AG04449 (cell line): ENCODE results near the gene ZG16B.
A peak's percentile ranks its signal among the peaks of the same experiment; 100 is the strongest.

ENCODE experiments used
- CTCF ChIA-PET: fragments of 350-600 bp; formaldehyde crosslinking; extraction: SDS; loops from one replicate; lab custom pipeline; 2021; ENCODE audit warnings: antibody characterized with exemption; lab: Yijun Ruan, JAX
- POLR2A ChIA-PET: fragments of 400-600, 350-600 bp; formaldehyde crosslinking; extraction: SDS; loops from one replicate; lab custom pipeline; 2020; ENCODE audit warnings: antibody characterized with exemption, inconsistent platforms; lab: Yijun Ruan, JAX
- DNase-seq: peaks from one replicate; pipeline ENCODE4 v3.0.0-alpha.2; 2010; ENCODE audit warnings: low read depth, low spot score
- H3K4me3 ChIP-seq: 2 replicates; pipeline ENCODE4 v1.5.1; 2011; ENCODE audit warnings: low read depth, mild to moderate bottlenecking, control low read depth, low read length
- TF ChIP-seq, protein P1 (sequence below): IDR thresholded peaks from one replicate; pipeline ENCODE4 v1.5.1; 2011; ENCODE audit warnings: mild to moderate bottlenecking, moderate library complexity, low read length, control low read depth, inconsistent platforms; ENCODE audit not compliant: insufficient read depth; ENCODE audit errors: missing control alignments

The ZG16B gene

GRCh38 chr16:2853531-2854073 lies 23.5 kb downstream of the ZG16B start:
- no peak overlapping the region for H3K4me3 ChIP-seq
- TF ChIP-seq, protein P1, sequence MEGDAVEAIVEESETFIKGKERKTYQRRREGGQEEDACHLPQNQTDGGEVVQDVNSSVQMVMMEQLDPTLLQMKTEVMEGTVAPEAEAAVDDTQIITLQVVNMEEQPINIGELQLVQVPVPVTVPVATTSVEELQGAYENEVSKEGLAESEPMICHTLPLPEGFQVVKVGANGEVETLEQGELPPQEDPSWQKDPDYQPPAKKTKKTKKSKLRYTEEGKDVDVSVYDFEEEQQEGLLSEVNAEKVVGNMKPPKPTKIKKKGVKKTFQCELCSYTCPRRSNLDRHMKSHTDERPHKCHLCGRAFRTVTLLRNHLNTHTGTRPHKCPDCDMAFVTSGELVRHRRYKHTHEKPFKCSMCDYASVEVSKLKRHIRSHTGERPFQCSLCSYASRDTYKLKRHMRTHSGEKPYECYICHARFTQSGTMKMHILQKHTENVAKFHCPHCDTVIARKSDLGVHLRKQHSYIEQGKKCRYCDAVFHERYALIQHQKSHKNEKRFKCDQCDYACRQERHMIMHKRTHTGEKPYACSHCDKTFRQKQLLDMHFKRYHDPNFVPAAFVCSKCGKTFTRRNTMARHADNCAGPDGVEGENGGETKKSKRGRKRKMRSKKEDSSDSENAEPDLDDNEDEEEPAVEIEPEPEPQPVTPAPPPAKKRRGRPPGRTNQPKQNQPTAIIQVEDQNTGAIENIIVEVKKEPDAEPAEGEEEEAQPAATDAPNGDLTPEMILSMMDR: no peak
- ChIA-PET POLR2A (no interaction called here), CTCF (interaction anchor here (1.0 to 2.6 kb wide), 5 partner anchors 10 to 76 kb away, joined by 3 to 31 read pairs (median 4); no protein-coding TSS in a partner anchor)
- no peak for DNase-seq

DNA sequence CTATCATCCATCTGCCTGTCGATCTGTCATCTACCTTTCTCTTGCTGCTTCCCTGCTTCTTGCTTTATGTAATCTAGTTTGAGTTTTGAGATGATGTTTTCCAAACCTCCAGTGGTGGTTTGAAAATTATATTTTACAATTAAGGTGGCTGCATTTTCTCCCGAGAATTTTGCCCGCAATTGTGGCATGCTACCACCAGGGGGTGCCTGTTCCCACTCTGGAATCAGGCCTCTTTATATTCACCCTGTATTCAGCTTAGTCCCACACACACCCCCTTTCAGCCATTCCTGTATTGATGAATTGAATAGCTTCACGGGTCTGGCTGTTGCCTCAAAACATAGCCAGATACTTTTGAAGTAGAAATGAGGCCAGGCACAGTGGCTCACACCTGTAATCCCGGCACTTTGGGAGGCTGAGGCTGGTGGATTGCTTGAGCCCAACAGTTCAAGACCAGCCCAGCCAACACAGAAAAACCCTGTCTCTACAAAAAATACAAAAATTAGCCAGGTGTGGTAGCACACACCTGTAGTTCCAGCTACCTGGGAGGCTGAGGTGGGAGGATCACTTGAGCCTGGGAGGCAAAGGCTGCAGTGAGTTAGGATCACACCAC lies 24.7 kb downstream of the ZG16B start:
- no peak for DNase-seq
- H3K4me3 ChIP-seq: no peak overlapping the region
- POLR2A ChIA-PET: no interaction called here
- TF ChIP-seq, protein P1: peak; percentile 6
- CTCF ChIA-PET: interaction anchor here (1.1 to 2.6 kb wide), 4 partner anchors 9 to 18 kb away, joined by 4 to 31 read pairs (median 6); no protein-coding TSS in a partner anchor

GRCh38 chr16:2855536-2855935 lies 25.4 kb downstream of the ZG16B start:
- no peak overlapping the region for H3K4me3 ChIP-seq
- no peak for DNase-seq
- ChIA-PET POLR2A (no interaction called here), CTCF (interaction anchor here (1.3 to 2.6 kb wide), 2 partner anchors 13 to 16 kb away, joined by 8 to 31 read pairs; no protein-coding TSS in a partner anchor)
- TF ChIP-seq, protein P1: no peak

DNA sequence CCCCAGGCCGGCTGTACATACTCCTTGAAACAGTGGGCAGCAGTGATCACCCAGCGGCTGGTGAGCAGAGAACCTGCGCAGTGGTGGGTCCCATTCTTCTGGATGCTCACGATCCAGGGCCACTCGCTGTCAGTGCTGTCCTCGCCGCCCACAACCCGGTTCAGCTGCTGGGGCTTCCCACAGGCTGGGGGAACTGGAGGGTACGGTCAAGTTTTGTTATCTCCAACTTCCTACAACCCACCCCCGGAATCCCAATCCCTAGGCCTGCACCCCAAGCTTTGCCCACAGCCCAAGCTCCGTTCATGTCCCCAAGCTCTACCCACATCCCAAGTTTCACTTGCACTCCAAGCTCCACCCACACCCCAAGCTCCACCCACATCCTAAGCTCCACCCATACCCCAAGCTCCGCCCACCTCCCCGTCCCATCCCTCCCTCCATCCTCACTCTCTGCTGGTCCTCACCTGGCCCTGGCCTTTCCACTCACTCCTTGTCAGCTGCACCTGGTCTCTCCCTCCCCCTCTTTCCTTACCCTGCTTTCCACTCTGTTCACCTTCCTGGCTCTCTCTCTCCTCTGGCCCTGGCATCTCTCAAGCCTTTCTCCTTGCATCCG lies 26.1 kb downstream of the ZG16B start:
- no peak for DNase-seq
- CTCF ChIA-PET: interaction anchor here (0.7 to 1.3 kb wide), 3 partner anchors 11 to 17 kb away, joined by 4 to 8 read pairs (median 6); no protein-coding TSS in a partner anchor
- POLR2A ChIA-PET: no interaction called here

GRCh38 chr16:2856686-2857450 lies 26.8 kb downstream of the ZG16B start:
- DNase-seq: no peak
- POLR2A ChIA-PET: no interaction called here
- no peak overlapping the region for H3K4me3 ChIP-seq
- TF ChIP-seq, protein P1: no peak
- CTCF ChIA-PET: interaction anchor here (0.7 to 1.3 kb wide), 3 partner anchors 11 to 18 kb away, joined by 4 to 8 read pairs (median 6); no protein-coding TSS in a partner anchor

More for the DNA sequence above, 26.1 kb downstream of the ZG16B start:
- no peak overlapping the region for H3K4me3 ChIP-seq
- TF ChIP-seq, protein P1: no peak
